GM19035 (cell line): Measurements from ENCODE around the gene CYB5R4.
A peak's percentile ranks its signal among the peaks of the same experiment; 100 is the strongest.
"Not testable (repeated sequence)": the region's sequence is repeated elsewhere in the genome, so short reads cannot be mapped to it uniquely, and the experiment has no call there.

ENCODE experiments used
- ATAC-seq: cut with Tn5 transposase; IDR thresholded peaks from one replicate; pipeline ENCODE4 v1.9.1; 2021; ENCODE audit not compliant: unreplicated experiment

The CYB5R4 gene

GRCh38 chr6:83907623-83908390 is 48.3 kb downstream of the CYB5R4 start:
- ATAC-seq, result not testable (repeated sequence)

- no peak for ATAC-seq
Measured at GRCh38 chr6:83908813-83909212, 49.3 kb downstream of the CYB5R4 start.

GRCh38 chr6:83911278-83911677 is 51.8 kb downstream of the CYB5R4 start:
- ATAC-seq, result no peak

GRCh38 chr6:83914953-83915352 is 55.5 kb downstream of the CYB5R4 start:
- ATAC-seq, result no peak

- no peak for ATAC-seq
Measured at GRCh38 chr6:83917001-83917400, 57.5 kb downstream of the CYB5R4 start.

- no peak for ATAC-seq
Measured at GRCh38 chr6:83920017-83920416, 60.5 kb downstream of the CYB5R4 start.

GRCh38 chr6:83921315-83921714 is 61.8 kb downstream of the CYB5R4 start:
- ATAC-seq, result no peak

GRCh38 chr6:83927470-83927869 is 68.0 kb downstream of the CYB5R4 start:
- ATAC-seq, result no peak

GRCh38 chr6:83928286-83928685 is 68.8 kb downstream of the CYB5R4 start:
- no peak for ATAC-seq

GRCh38 chr6:83946201-83946833 is 86.8 kb downstream of the CYB5R4 start:
- ATAC-seq, result not testable (repeated sequence)

- ATAC-seq, result not testable (repeated sequence)
Measured at GRCh38 chr6:83947983-83948382, 88.5 kb downstream of the CYB5R4 start.

- no peak for ATAC-seq
Measured at GRCh38 chr6:83948851-83949250, 89.4 kb downstream of the CYB5R4 start.

GRCh38 chr6:83951423-83951822 is 91.9 kb downstream of the CYB5R4 start:
- not testable (repeated sequence) for ATAC-seq

- ATAC-seq, result no peak
Measured at GRCh38 chr6:83952830-83953229, 93.3 kb downstream of the CYB5R4 start.

- ATAC-seq, result no peak
Measured at GRCh38 chr6:83954371-83954770, 94.9 kb downstream of the CYB5R4 start.

GRCh38 chr6:83958241-83958685 is 98.8 kb downstream of the CYB5R4 start:
- ATAC-seq, result no peak

GRCh38 chr6:83960664-83961063 is 101.2 kb downstream of the CYB5R4 start:
- ATAC-seq, result no peak

GRCh38 chr6:83962582-83962981 is 103.1 kb downstream of the CYB5R4 start:
- peak; percentile 75 for ATAC-seq

GRCh38 chr6:83966539-83966938 is 107.0 kb downstream of the CYB5R4 start:
- ATAC-seq, result no peak

- no peak for ATAC-seq
Measured at GRCh38 chr6:83970582-83970981, 111.1 kb downstream of the CYB5R4 start.

- no peak for ATAC-seq
Measured at GRCh38 chr6:83974409-83975050, 115.0 kb downstream of the CYB5R4 start.
